B cell (primary cell): Measurements from ENCODE around the gene STK24.

ENCODE experiments used
- CTCF ChIP-seq: fragments of 200-600 bp; IDR thresholded peaks from one replicate; pipeline ENCODE4 v1.8.0; 2022; ENCODE audit warnings: antibody characterized with exemption, mild to moderate bottlenecking
- EZH2 ChIP-seq: IDR thresholded peaks from 2 replicates; pipeline ENCODE4 v1.6.1; 2012; ENCODE audit warnings: borderline replicate concordance, low read depth, mild to moderate bottlenecking, moderate library complexity, low read length; ENCODE audit not compliant: insufficient read depth, poor library complexity, severe bottlenecking

- TF ChIP-seq EZH2 (no peak), CTCF (no peak)
Measured at GRCh38 chr13:98397221-98397620, 179.7 kb downstream of the STK24 start.
